SKM-1 treated with dmso at 0.1 percent for 144 hours (cell line): ENCODE data around the gene CCNI.

Source experiments
- DNase-seq: peaks from one replicate; lab custom pipeline; 2025; ENCODE audit not compliant: unreplicated experiment; lab: John Stamatoyannopoulos, UW

CCNI gene

DNA sequence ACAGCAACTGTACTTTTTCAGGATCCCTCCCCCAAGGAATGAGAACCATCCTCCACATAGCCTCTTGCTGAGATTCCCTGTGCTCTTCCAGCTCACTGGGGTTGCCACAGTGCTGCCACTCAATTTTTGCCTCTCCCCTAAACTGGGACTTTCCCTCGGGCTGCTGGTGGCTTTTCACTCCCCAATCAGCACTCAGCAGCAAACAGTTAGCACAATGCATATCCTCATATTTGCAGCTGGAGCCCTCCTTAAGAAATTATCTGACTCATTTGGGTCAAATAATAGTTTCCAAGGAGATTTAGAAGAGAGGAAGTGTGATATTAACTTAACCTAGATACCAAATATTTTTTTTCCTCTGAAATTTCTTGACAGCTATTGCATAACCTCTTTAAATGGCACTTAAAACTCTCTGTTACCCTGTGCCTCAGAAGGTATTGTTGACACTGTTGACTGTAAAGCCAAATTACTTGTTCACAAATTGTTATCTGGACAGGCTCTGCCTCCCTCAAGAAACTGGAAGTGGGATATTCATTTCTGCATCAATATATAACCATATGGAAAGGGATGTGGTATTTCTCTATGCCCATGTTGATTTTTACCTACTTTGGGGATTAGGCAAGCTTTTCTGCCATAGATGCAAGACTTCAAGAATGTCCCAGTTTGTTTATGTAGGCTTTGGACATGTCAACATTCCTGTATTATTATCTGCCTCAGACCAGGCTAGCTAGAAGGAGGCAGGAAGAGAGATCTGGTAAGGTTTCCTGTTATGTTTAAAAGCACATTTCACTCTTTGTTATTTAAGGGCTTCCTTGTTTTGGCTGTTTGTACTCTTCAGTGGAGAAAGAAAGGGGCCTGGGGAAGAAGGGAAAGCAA lies 68.2 kb downstream of the CCNI start:
- DNase-seq: no peak

DNA sequence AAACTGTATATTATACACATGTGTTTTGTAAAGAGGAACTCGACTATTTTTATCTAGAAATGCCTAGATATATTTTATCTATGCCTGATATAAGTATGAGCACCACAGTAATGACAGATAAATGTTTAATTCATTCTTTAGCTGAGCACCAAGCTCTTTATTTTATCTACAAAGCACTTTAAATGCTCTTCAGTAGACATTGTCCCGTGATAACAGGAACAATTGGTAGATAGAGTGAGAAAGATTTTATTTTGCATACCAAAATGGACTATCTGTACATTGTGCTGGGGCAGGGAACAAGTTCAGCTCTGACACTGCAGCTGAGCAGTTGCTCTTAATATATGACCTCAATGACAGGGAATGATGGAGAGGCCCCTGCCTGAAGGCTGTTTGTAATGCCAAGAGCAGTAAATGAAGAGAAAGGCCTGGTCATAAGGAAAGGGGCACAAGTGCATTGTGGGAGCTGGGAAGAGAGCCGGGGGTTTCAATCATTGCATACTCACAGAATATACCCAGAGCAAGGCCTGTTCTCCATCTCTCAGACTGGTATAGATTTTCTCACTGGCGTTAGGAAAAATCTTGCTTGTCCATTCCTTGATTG lies 68.9 kb downstream of the CCNI start:
- no peak for DNase-seq

DNA sequence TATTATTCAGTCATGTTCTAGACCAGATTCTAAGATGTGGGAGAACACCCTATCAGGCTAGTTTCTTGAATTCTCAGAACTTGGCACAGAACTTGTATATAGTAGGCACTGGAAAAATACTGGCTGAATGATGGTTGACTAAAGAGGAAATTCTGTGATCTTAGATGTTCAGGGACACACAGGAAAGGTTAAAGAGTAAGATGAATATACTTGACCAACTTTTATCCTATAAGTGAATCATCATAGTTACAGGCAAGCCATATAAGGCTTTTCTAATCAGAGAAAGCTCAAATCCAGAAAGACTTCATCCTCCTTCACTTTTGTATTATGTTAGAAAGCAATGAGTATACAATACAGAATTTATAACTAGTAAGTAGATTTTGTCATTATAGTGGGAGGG lies 72.4 kb downstream of the CCNI start:
- DNase-seq: no peak

DNA sequence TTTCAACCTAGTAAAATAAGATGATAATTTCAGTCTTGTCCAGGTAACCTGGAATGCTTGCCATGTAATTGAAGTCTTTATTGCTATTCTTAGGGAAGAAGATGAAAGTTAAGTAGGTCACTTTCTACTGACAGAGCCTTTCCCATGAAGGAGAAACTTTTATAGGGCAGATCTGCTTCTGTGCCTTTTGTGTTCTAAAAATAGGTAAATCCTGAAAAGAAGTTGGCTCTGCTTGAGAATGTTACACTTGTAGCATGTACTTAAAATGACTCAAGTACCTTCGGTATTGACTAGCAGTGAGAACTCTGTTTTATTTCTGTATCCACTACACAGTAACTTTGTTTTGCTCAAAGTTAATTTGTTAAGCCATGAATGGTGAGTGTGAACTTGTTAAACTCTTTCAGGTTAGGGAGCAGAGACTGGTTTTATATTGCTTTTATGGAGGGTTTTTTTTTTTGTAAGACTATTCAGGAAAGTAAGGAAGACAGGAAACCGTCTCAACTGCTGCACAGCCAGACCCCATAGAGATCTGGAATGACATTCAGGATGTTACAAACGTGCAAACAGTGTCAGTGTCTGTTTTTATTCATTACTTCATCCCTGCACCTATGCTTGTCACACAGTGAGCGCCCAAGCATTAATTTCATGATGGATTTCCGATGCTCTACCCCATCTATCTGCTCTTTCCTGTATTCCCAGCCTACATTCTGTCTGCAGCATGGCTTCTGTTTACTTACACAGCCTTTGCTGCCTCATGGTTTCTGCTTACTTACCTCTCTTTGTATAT lies 73.3 kb downstream of the CCNI start:
- no peak for DNase-seq

DNA sequence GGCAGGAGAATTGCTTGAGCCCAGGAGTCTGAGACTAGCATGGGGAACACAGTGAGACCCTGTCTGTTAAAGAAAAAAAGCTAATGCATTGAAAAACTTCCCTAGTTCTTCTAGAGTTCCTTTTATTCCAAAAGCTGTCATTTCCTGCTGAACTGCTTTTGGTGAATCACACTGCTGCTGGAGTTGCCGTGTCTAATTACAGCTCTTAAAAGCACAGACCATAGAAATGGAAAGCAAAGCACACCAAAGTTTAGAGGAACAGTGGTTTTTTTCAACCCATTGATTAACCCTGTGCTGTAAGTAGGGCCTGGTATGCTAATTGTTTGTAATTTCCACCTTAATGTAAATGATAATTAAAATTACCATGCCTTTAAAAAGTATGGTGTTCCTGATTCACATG lies 73.9 kb downstream of the CCNI start:
- DNase-seq: no peak

DNA sequence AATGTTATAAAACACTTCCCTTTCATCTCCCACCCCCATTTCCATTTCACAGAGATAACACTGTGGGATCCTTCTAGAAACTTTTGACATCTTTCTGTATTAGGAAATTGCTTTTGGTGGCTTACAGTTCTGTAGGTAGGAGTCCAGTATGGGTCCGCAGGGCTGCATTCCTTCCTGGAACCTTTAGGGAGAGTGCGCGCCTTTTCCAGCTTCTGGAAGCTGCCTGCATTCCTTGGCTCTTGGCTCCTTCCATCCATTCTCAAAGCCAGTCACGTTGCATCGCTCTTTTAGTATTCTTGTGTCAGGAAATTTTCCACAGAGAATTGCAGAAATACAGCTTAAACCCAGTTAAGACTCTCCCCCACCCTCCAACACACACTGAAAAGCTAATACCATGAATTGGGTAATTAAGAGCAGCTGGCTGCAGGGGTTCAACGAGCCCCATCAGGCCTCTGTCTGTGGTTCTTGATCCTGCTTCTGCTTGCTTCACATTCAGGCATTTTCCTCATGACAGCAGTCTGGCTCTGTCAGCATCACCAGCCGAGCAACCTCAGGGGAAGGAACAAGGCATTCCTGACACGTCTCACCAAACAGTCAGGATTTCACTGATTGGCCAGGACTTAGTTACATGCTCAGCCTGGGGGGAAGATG lies 77.4 kb downstream of the CCNI start:
- no peak for DNase-seq

DNA sequence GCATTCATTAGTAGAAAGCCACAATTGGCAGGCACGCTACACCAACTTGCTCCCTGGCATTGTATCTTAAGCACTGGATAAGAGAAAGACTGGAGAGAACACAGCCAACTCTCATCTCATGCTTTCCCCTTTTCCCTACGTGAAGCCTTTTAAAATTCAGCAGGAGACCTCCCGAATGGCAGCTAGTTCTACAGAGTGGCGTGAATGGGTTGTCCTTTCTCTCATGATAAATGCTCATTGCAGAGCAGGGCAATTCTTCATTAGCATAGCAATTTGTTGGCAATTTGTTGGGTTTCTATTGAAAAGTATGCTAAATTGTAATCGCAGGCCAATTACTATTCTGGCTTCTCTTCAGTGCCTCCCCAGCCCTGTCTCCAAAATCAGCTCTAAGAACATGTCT lies 78.3 kb downstream of the CCNI start:
- DNase-seq: no peak
